COLO668 (cell line): ENCODE results near the gene CACNA1C.

Experiments
- DNase-seq: peaks from one replicate; lab custom pipeline; 2025; ENCODE audit not compliant: unreplicated experiment; lab: John Stamatoyannopoulos, UW

The CACNA1C gene

DNA sequence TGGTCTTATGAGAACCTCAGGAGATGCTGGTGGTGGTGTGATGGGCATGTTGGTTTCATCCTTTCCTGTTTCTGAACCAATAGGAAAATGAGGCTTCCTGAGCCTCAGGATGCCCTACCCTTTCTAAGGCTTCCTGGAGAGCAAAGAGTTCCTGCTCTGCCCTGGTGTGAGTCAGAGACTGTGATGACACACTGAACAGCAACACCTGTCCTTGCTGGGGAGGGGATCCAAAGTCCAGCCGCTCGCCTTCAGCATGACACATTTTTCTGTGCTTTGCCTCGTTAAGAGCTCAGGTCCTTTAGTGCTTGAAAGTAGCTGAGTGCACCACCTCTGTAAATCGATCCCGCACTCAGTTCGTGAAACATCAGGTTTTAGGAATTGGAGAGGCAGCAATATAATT lies 116.0 kb downstream of the CACNA1C start:
- DNase-seq, result peak; percentile 82

DNA sequence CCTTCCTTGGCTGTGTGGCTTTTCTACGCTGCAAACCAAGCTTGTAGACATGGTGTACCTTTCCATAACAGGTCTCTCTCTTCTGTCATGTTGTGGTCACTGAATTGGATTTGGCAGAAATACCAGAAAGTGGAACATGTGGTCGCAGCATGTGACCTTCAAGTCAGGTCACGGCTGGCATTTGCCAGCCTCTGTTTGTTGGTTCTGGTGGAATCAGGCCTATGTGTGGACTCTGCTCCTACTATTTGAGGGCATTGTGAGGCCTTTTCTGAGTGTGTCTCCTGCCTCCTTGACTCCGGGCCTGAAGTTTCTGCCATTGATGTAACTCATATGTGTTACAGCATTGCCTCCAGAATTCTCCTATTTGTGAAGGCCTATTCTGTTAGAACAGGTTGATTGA lies 116.7 kb downstream of the CACNA1C start:
- no peak for DNase-seq

DNA sequence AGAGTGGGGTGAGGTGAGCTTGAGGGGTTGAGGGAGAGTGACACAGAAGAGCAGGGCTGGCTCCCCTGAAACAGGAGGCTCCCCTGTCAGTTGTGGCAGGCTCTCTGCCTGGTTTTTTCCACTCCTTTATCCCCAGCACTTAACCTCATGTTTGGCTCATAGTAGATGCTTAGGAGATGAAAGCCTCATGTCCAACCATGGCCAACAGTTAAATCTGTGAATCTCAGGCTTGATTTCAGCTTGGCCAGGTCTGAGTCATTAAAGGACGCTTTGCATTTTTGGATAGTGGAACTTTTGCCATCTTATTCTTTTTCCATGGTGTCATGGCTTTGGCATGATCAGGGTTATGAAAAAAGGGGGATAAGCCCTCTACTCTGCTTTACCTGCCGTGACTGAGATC lies 117.2 kb downstream of the CACNA1C start:
- DNase-seq, result no peak

DNA sequence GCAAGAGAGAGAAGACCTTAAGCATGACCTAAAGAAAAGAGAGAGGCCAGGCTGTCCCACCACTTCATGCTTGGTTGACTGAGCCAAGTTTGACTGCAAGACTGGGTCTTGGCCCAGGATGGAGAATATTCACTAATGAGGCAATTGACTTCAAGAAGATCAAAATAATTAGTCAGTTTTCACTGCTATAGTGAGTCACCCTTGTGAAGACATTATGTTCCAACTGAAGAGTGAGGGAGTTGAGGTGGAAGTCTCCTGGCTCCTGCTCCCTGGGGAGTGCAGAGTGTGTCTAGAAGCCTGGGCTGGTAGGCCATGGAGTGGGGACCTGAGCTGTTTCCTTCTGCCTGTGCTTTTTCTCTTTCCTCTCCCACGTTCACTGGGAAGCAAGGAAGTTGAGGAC lies 117.6 kb downstream of the CACNA1C start:
- no peak for DNase-seq

DNA sequence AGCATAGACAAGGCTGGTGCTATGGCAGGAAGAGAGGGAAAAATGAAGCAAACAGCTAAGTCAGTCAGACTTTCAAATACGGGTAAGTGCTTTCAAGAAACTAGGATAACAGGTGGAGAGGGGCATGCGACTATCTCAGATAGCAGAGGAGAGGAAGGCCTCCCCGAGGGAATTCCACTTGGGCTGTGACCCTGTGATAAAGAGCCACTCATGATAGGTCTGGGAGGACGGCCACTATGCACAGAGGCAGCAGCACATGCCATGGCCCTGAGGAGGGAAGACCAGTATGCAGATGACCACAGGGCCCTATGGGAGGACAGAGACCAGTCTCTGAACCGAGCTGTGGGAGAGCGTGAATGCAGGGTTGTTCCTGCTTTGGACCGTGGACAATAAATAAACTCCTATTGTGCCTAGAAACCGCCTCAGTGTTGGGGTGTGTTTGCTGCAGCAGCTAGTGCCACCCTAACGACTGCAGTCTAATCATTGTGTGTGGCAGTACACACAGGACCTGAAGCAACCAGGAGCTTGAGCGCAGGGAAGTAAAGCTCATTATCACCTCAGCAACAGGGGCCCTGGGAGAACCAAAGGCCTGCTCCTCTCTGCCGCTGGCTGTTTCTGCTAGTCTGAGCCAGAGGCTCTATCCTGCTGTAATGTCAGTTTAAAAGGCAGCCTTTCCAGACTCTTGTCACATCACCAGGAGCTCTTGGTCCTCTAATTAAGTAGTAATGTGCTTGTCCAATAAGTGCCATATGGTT lies 119.1 kb downstream of the CACNA1C start:
- no peak for DNase-seq

DNA sequence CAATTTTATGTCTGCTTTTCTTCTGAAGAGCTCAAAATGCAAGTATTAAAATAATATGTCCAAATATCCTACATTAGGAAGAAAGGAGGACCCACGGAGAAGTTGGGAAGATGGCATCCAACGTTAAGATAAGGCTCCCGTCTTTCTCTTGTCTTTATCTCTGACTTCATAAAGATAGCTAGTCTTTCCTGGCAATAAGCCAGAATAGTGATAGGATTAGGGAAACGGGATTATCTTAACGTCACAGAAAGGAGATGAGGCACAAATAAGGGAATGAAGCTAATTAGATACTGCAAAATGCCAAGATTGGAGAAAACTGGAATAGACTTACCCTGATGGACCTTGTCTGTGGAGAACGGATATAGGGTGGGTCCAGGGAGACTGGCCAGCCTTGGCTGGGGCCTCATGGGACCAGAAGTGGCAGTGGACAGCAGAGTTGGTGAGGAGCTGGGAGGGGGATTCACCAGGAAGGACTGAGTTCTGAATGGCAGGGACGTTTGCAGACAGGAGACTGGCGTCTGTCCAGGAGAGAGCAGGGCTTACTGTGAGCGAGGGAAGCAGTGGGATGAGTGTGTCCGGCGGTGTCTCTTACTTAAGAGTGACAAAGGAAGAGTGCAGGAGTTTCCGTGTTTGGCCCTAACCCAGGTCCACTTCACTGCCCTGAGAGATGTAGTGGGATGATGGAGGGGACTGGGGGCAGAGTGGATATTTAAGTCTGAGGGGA lies 119.9 kb downstream of the CACNA1C start:
- DNase-seq, result no peak

DNA sequence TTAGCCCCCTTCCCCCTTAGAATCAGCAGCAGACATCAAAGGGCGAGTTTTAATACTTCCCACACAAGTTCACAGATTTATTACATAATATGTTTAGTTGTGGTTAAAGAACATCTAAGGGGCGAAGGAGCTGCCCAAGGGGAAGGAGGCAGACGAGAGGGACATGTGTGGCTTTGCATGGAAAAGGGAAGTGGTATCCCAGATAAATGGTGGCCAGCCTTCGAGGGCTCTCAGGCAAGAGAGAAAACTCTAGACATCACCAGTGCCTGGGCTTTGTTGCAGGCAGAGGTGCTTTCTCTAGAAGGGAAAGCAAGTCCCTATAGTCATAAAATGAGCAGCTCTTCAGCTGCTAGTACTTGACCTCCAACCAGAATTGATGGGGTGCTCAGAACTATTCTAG lies 121.2 kb downstream of the CACNA1C start:
- no peak for DNase-seq

DNA sequence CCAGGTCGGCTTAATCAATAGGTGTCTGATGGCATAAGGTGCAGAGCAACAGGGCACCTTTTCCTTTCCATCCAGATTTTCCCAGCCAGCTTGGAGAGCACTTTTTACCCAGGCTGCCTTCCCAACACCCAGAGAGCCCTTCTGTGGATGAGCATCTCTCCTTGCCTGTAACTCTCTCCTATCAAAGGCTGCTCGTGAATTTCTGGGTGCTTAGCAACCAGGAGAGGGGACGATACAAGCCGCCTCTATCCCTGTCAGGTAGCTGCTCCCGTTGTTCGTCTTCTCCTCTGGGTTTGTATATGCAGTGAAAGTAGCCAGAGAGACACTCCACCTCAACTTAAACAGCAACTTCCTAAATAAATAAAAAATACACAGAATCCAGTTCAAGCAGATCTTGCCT lies 124.2 kb downstream of the CACNA1C start:
- DNase-seq, result no peak

DNA sequence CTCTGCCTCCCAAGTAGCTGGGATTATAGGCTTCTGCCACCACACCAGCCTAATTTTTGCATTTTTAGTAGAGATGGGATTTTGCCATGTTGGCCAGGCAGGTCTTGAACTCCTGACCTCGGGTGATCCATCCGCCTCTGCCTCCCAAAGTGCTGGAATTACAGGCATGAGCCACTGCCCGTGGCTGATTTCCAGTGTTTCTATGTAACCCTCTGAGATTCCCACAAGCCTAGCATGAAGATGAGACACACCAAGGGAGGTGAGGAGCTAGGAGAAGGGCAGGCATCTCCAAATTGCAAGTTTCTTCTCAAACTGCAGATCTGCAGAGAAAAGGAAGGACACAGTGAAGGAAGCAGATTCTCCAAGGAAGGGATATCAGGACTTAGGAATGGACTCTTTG lies 125.0 kb downstream of the CACNA1C start:
- DNase-seq, result no peak

DNA sequence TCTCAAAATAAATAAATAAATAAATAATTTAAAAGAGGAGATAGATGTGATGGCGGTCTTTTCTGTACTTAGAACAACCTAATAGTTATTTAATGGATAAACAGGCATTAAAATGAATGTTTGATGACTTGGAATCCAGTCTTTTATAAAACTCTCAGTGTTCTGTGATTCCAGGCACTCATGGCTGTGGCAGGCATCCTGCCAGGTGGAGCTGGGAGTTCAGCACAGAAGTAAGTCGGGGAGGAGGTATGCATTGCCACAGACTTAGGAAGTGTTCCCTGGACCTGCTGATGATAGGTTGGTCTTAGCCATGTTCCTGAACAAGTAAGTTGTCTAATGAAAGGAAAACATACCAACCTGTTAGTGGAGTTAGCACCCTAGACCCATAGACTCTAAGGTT lies 126.3 kb downstream of the CACNA1C start:
- DNase-seq, result no peak

DNA sequence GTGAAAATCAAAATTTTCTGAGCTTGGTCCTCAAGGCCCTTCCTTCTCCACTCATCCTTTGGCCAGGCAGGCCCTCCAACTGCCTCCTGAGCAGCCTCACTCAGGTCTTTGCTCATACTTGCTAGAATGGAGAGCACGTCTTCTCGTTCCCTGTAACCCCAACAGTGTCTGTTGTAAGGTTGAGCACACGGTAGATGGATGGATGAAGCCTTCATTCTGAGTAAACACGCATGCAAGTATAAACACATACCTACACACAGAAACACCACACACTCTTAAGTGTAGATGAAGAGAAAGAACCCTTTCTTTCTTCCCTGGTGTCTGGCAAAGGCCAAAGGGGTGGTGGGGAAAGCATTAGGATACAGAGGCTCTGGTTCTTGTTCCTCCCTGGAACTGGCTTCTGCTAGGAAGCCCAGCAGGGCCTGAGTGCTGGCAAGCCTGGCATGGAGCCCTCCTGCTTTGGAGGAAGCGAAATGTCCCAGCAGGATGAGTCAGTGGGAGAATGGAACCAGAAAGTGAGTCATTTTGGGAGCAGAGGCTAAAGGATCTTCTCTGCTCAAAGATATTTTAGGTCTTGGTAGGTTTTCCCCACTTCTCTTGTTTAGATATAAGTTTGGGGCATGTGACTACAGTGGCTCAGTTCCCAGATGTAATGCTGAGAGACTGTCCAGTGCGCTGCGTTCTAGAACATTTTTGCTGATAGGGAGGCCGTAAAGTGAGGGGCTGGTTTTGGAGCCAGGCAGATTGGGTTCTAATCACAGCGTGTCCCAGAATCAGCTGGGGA lies 127.4 kb downstream of the CACNA1C start:
- DNase-seq, result no peak

DNA sequence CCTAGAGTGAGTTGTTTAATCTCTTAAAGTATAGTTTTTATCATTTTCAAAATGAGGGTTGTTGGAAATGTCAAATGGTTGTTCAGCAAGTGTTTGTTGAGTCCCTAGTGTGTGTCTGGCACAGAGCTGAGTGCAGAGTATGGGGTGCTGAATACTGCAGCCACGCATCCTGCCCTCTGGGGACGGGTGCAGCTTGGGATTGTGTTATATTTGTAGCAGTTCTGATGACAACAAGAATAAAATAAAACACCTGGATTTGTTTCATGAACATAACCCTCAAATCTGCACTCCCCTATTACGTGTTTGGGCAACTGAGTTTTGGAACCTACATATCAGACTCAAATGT lies 127.9 kb downstream of the CACNA1C start:
- DNase-seq, result no peak

DNA sequence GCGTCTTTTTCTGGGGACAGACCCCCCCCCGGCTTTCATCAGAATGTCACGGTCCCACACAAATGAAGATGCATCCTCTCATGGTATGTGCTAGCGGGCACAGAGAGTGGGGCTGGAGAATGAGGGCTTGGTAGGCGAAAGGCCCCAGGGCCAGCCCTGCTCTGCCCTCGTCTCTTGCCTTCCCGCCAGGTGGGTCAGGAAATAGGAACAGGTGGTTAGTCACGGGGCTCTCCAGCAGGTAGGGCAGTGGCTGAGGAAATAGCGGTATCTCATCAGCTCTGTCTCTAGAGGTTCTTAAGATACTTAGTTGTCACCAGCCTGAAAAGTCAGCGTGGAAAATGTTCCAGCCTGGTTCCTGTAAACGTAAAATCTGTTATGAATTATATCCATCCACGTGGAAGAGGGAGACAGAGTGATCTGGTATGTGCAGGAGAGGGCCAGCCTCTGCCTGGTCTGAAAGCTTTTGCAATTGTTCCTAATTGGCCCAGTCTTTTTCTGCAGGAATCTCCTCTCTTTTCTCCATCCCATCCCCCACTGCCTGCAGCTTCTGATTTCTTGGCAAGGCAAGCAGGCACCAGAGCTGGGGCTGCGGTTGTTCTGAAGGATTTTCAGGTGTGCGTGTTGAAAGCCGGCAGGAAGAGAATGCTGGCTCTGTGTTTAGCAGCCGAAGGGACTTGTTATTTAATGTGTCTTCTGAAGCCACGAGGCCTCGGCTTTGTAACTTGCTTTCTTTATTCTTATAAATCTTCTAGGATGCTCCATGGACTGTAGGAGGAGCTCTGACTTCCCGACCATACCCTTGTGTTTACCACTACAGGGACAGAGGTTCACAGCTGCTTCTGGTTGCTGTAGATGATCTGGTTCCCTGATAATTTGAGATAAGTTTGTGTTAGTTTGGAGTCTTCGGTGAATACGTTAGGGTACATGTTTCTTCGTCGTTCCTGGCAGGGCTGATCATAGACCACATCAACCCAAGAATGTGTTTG lies 131.1 kb downstream of the CACNA1C start:
- DNase-seq, result no peak

DNA sequence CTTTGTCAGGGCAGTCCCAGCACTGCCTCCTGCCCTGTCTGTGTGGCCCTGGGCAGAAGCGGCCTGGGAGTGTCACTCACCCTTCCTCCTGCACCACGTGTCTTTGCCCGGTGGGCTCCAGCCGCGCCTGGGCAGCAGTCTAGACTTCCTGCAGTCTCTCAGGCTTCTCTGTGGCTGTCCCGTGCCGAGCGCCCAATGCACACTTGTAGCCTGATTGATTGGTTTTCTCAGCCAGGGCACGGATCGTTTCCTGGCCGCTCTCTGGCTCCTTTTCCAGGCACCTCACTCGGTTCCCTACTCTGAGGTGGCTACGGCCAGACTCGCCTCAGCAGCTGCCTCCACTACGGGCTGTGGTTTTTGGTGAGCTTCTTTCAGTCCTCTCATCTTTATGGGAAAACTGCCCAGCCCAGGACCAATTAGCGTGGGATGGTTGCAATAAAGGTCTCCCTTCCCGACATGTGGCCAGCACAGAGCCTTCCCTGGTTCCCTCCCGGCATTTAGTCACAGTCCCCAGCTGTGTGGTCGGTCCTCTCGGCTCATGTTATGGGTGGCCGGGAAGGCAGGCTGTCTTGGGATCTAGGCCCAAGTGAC lies 133.1 kb downstream of the CACNA1C start:
- DNase-seq, result no peak

DNA sequence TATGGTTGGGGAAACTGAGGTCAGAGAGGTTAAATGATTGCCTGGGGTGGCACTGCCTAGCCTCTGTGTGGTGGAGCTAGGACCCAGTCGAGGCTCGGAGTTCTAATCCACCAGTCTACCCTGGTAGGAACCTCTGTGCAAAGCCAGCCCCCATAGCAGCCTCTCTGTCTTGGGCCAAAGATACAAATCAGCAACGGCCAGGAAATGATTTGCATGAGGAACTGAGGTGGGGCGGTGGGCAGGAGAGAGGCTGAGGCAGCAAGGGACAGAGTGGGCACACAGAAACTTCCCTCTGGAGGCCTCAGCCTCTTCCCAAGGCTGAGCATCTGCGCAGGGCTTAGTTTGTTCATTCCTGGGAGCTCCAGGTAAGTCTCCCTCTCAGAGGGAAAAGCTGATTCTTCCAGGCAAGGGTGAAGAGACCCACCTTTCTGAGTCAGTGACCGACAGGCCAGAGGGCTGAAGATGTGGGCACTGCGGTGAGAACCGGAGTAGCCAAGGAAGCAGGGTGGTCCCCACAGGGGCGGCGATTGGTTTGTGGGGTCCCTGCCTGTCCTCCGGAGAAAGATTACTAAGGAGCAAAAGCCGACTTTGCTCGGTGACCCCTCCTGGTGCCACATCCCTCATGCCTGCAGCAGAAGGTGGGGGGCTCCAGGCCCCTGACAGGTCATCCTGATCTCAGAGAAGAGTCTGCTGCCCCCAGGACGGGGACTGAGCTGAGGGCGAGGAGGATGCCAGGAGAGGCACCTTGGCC lies 134.6 kb downstream of the CACNA1C start:
- DNase-seq, result no peak

DNA sequence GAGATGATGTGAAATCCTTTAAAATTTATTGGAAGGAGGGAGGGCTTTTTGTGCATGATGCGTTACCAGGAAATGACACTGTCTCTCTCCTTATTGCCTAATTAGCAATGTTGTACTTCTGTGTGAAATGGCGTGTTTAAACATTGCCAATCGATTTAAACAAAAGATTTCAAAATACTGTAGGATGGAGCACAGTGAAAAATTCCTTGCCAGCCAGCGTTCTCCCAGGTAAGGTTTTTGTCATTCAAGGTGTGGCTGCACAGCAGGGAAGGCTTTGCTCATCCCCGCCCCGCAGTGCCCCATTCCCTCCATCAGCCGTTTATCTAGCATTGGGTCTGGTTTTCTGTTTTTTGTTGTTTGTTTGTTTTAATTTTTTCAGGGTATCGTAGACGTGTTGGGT lies 137.3 kb downstream of the CACNA1C start:
- no peak for DNase-seq

DNA sequence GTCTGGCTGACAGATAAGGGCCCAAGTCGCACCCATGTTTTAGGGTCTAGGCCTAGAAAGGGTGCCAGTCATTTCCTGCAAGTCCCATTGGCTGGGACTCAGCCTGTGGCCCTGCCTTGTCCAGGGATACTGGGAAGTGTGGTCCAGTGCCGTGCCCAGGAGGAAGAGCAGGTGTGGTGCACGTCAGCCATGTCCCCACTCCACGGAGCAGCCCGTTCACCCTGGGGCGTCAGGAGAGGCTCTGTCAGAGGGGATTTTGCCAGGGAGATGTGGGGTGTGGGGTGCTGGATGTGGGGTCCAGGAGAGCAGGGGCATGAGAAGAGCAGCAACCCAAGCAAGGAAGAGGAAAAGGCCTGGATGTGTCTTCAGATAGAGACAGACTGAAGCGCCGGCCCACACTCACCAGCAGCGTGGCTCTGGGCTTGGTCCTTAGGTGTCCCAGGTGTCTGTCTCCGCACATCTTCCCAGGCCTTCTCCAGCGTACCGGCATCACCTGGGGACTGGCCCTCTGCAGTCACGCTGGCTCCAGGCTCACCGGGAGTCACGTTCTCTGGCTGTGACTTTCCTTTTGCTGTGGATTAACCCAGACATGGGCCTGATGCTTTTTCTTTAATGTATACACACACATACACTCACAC lies 138.2 kb downstream of the CACNA1C start:
- DNase-seq, result no peak

DNA sequence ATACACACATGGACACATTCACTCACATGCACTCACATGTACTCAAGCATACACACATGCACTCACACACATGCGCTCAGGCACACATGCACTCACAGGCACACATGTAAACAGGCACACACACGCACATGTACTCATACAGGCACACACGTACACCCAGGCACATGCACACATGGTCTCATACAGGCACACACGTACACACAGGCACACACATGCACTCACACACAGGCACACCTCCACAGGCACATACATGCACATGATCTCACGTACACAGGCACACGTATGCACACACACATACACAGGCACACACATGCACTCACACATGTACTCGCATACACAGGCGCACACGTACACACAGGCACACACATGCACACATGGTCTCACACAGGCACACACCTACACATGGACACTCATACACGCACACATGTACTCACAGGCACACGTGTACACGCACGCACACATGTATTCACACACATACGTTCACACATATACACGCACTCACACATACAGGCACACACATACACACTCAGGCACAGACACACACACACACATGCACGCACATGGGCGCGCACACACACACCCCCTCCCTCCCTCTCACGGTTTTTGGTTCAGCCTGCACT lies 138.9 kb downstream of the CACNA1C start:
- DNase-seq, result no peak

DNA sequence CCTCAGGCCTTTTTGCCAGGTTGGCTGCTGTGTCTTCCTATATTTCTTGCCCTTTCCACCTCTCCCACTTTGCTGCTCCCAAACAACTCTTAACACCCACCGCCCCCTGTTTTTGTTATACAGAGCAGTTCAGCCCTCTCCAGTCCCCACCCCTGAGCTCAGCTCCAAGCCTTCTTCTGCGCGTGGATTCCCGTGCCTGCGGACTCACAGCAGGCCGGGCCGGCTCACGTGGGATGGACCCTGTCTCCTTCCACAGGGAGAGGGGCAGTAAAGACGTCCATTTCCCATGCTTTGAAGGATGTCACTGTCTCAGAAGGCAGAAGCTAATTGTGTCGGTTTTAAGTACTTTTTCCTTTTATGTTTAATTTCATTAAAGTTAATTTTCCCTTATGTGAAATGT lies 139.4 kb downstream of the CACNA1C start:
- no peak for DNase-seq
